SK-N-MC (cell line): ENCODE data around the gene CACNA1C.

ENCODE experiments used
- EZH2 ChIP-seq: fragments of 200-600 bp; sonication (generic); IDR thresholded peaks from one replicate; pipeline ENCODE4 v1.6.1; 2017; ENCODE audit warnings: antibody characterized with exemption
- POLR2AphosphoS5 ChIP-seq: IDR thresholded peaks from 2 replicates; pipeline ENCODE4 v1.6.1; 2012; ENCODE audit warnings: mild to moderate bottlenecking, low read depth, low read length, borderline replicate concordance

GRCh38 chr12:2019126-2019525 lies 33.7 kb upstream of the CACNA1C start:
- TF ChIP-seq EZH2 (no peak), POLR2AphosphoS5 (no peak)
